Esophagus squamous epithelium (tissue), 4 donors: ENCODE results near the gene ANXA2.

Experiments used
- CTCF ChIP-seq, 6 experiments: fragments of 450-650 bp in 4 of 6; fragments of 200-600 bp in 2 of 6; sonication (generic) in 2 of 6; IDR thresholded peaks; one replicate each; pipeline ENCODE4 v1.5.1; 2016 to 2019; ENCODE audit warnings: antibody characterized with exemption in 6 of 6, mild to moderate bottlenecking in 4 of 6, moderate library complexity in 4 of 6
- POLR2A ChIP-seq, 4 donors: fragments of 450-650 bp; IDR thresholded peaks; one replicate each; pipeline ENCODE4 v1.6.1; 2017; ENCODE audit warnings: antibody characterized with exemption in 4 of 4, mild to moderate bottlenecking in 4 of 4, moderate library complexity in 3 of 4

- TF ChIP-seq CTCF (IDR thresholded peaks at IDR 0.05): no peak
- TF ChIP-seq POLR2A (IDR thresholded peaks at IDR 0.05): no peak
Measured at GRCh38 chr15:60441331-60441730, 43.5 kb upstream of the ANXA2 start.
